Measurements from ENCODE around the gene CYSLTR1.

CYSLTR1 gene

GRCh38 chrX:78366576-78366975, 39.2 kb upstream of the CYSLTR1 start:
- H3F3A ChIP-seq (ENCODE audit: low read depth), result no peaks in the 10 kb centered on the region
- H3K4me2 ChIP-seq (ENCODE audit: low read depth, low read length, poor library complexity, severe bottlenecking), result no peak overlapping the region
- no peaks in the 10 kb centered on the region for H3K4me1 ChIP-seq (ENCODE audit: insufficient read depth, low read length, poor library complexity, severe bottlenecking)
- H3K4me3 ChIP-seq (ENCODE audit: low read length, poor library complexity, severe bottlenecking), result no peak overlapping the region
- H3K9ac ChIP-seq (ENCODE audit: low read depth, low read length, poor library complexity, severe bottlenecking), result no peak overlapping the region
- no peaks in the 10 kb centered on the region for H3K27me3 ChIP-seq (ENCODE audit: insufficient read depth, low read length, poor library complexity, severe bottlenecking)
- H4K20me1 ChIP-seq (ENCODE audit: insufficient read depth, low read length, poor library complexity, severe bottlenecking), result no peaks in the 10 kb centered on the region
- H3K9me2 ChIP-seq (replicated peaks; ENCODE audit: low read depth, low read length), result no peaks in the 10 kb centered on the region
- no peak overlapping the region for H2AFZ ChIP-seq (ENCODE audit: low read length)
- H3K9me3 ChIP-seq (ENCODE audit: insufficient read depth, low read depth, low read length), result no peaks in the 10 kb centered on the region
- H3K36me3 ChIP-seq (ENCODE audit: insufficient read depth, low read length), result no peaks in the 10 kb centered on the region
- TF ChIP-seq CTCF (conservative IDR thresholded peaks at IDR 0.05; ENCODE audit: low read length), result no peak
- no peak for TF ChIP-seq EZH2phosphoT487 (IDR thresholded peaks at IDR 0.05; ENCODE audit: borderline replicate concordance)
- no peaks in the 10 kb centered on the region for H3K79me2 ChIP-seq (ENCODE audit: insufficient read depth, low read length)

- Histone ChIP-seq H3K4me3 (ENCODE audit: low read length, poor library complexity, severe bottlenecking) (no peak overlapping the region), H4K20me1 (ENCODE audit: insufficient read depth, low read length, poor library complexity, severe bottlenecking) (no peaks in the 10 kb centered on the region), H3K27me3 (ENCODE audit: insufficient read depth, low read length, poor library complexity, severe bottlenecking) (no peaks in the 10 kb centered on the region), H2AFZ (ENCODE audit: low read length) (no peak overlapping the region), H3K79me2 (ENCODE audit: insufficient read depth, low read length) (no peaks in the 10 kb centered on the region), H3K9ac (ENCODE audit: low read depth, low read length, poor library complexity, severe bottlenecking) (no peak overlapping the region), H3K4me2 (ENCODE audit: low read depth, low read length, poor library complexity, severe bottlenecking) (no peak overlapping the region), H3K36me3 (ENCODE audit: insufficient read depth, low read length) (no peaks in the 10 kb centered on the region), H3K9me3 (ENCODE audit: insufficient read depth, low read depth, low read length) (no peaks in the 10 kb centered on the region), H3F3A (ENCODE audit: low read depth) (no peaks in the 10 kb centered on the region), H3K4me1 (ENCODE audit: insufficient read depth, low read length, poor library complexity, severe bottlenecking) (no peaks in the 10 kb centered on the region), H3K9me2 (replicated peaks; ENCODE audit: low read depth, low read length) (no peaks in the 10 kb centered on the region)
- TF ChIP-seq CTCF (conservative IDR thresholded peaks at IDR 0.05; ENCODE audit: low read length) (no peak), EZH2phosphoT487 (IDR thresholded peaks at IDR 0.05; ENCODE audit: borderline replicate concordance) (no peak)
Observed at GRCh38 chrX:78357342-78358055, 30.1 kb upstream of the CYSLTR1 start.

- Histone ChIP-seq H3K79me2 (ENCODE audit: insufficient read depth, low read length) (no peaks in the 10 kb centered on the region), H3K4me1 (ENCODE audit: insufficient read depth, low read length, poor library complexity, severe bottlenecking) (peaks cover 51% of the 10 kb centered on the region), H3K4me3 (ENCODE audit: low read length, poor library complexity, severe bottlenecking) (no peak overlapping the region), H3K4me2 (ENCODE audit: low read depth, low read length, poor library complexity, severe bottlenecking) (peak overlapping the region; percentile 44), H4K20me1 (ENCODE audit: insufficient read depth, low read length, poor library complexity, severe bottlenecking) (no peaks in the 10 kb centered on the region), H3K9ac (ENCODE audit: low read depth, low read length, poor library complexity, severe bottlenecking) (no peak overlapping the region), H3K36me3 (ENCODE audit: insufficient read depth, low read length) (no peaks in the 10 kb centered on the region), H3K9me3 (ENCODE audit: insufficient read depth, low read depth, low read length) (no peaks in the 10 kb centered on the region), H2AFZ (ENCODE audit: low read length) (no peak overlapping the region), H3K27me3 (ENCODE audit: insufficient read depth, low read length, poor library complexity, severe bottlenecking) (no peaks in the 10 kb centered on the region), H3F3A (ENCODE audit: low read depth) (no peaks in the 10 kb centered on the region), H3K9me2 (replicated peaks; ENCODE audit: low read depth, low read length) (no peaks in the 10 kb centered on the region)
- TF ChIP-seq EZH2phosphoT487 (IDR thresholded peaks at IDR 0.05; ENCODE audit: borderline replicate concordance), result no peak
- TF ChIP-seq CTCF (conservative IDR thresholded peaks at IDR 0.05; ENCODE audit: low read length), result no peak
Observed at GRCh38 chrX:78333521-78333920, 6.1 kb upstream of the CYSLTR1 start.
